ENCODE measurements around the gene HCFC1R1. TPM values are rescaled to one million over a fixed set of nuclear protein-coding genes. Genes with fewer than 3 reads are reported as not detected.

Gene HCFC1R1
- total RNA-seq, 1 experiment from 2014 or later: 76.0 TPM

DNA sequence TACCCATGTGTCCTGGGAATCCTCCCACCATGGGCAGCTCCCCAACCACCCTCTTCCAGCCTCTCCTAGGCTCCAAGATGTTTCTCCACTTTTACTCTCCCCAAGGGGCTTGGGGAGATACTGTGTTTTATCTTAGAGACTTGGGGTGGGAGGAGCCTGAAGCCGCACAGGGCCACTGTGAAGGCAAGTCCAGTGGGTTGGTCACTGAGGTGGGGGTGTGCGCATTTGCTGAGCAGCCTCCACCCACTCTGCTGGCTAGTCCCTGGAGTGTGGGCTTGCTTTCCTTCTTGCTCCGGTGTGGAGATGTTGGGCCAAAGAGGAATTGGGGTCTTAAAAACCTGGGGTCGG, 15.1 kb downstream of the HCFC1R1 start (continued):
- TF ChIP-seq, protein P1, sequence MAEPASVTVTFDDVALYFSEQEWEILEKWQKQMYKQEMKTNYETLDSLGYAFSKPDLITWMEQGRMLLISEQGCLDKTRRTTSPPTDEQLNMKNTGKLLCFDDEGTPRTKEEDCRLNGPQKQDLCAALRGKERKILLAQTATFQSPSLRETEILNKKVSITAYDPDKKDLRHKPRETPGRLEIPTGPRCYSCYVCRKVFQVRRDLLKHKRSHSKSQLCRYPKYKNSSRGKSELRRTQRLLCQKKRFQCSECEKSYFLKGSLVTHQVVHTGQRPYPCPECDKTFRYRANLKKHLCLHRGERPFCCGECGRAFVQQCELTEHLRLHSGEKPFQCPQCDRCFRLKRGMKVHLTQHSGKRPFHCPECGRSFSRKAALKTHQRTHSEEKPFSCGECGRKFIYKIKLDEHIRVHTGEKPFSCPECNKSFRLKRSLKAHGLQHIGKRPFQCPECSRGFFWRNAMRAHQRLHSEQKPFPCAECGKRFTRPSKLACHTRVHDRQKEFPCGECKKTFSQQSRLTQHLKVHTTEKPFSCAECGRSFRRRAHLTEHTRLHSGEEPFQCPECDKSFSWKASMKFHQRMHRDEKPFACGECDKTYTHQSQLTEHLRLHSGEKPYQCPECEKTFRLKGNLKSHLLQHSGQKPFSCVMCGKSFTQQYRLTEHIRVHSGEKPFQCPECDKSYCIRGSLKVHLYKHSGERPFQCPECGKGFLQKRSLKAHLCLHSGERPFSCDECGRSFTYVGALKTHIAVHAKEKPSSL (CRISPR knock-in tag; conservative IDR thresholded peaks at IDR 0.05): no peak
- TF ChIP-seq, protein P2, sequence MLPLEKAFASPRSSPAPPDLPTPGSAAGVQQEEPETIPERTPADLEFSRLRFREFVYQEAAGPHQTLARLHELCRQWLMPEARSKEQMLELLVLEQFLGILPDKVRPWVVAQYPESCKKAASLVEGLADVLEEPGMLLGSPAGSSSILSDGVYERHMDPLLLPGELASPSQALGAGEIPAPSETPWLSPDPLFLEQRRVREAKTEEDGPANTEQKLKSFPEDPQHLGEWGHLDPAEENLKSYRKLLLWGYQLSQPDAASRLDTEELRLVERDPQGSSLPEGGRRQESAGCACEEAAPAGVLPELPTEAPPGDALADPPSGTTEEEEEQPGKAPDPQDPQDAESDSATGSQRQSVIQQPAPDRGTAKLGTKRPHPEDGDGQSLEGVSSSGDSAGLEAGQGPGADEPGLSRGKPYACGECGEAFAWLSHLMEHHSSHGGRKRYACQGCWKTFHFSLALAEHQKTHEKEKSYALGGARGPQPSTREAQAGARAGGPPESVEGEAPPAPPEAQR (CRISPR knock-in tag; IDR thresholded peaks at IDR 0.05): no peak
- TF ChIP-seq MYBL2 (CRISPR knock-in tag; IDR thresholded peaks at IDR 0.05) (no peak), ZNF423 (CRISPR knock-in tag; IDR thresholded peaks at IDR 0.05) (no peak; the same call in 1 of the 2 replicates), PRRX2 (CRISPR knock-in tag; IDR thresholded peaks at IDR 0.05) (no peak), ZNF396 (CRISPR knock-in tag; IDR thresholded peaks at IDR 0.05; ENCODE audit: borderline replicate concordance) (no peak)
- TF ChIP-seq, protein P3, sequence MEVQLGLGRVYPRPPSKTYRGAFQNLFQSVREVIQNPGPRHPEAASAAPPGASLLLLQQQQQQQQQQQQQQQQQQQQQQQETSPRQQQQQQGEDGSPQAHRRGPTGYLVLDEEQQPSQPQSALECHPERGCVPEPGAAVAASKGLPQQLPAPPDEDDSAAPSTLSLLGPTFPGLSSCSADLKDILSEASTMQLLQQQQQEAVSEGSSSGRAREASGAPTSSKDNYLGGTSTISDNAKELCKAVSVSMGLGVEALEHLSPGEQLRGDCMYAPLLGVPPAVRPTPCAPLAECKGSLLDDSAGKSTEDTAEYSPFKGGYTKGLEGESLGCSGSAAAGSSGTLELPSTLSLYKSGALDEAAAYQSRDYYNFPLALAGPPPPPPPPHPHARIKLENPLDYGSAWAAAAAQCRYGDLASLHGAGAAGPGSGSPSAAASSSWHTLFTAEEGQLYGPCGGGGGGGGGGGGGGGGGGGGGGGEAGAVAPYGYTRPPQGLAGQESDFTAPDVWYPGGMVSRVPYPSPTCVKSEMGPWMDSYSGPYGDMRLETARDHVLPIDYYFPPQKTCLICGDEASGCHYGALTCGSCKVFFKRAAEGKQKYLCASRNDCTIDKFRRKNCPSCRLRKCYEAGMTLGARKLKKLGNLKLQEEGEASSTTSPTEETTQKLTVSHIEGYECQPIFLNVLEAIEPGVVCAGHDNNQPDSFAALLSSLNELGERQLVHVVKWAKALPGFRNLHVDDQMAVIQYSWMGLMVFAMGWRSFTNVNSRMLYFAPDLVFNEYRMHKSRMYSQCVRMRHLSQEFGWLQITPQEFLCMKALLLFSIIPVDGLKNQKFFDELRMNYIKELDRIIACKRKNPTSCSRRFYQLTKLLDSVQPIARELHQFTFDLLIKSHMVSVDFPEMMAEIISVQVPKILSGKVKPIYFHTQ (CRISPR knock-in tag; IDR thresholded peaks at IDR 0.05): 0 out of 2 replicates have a peak, but pooled peaks have one; percentile 4
- TF ChIP-seq, protein P4, sequence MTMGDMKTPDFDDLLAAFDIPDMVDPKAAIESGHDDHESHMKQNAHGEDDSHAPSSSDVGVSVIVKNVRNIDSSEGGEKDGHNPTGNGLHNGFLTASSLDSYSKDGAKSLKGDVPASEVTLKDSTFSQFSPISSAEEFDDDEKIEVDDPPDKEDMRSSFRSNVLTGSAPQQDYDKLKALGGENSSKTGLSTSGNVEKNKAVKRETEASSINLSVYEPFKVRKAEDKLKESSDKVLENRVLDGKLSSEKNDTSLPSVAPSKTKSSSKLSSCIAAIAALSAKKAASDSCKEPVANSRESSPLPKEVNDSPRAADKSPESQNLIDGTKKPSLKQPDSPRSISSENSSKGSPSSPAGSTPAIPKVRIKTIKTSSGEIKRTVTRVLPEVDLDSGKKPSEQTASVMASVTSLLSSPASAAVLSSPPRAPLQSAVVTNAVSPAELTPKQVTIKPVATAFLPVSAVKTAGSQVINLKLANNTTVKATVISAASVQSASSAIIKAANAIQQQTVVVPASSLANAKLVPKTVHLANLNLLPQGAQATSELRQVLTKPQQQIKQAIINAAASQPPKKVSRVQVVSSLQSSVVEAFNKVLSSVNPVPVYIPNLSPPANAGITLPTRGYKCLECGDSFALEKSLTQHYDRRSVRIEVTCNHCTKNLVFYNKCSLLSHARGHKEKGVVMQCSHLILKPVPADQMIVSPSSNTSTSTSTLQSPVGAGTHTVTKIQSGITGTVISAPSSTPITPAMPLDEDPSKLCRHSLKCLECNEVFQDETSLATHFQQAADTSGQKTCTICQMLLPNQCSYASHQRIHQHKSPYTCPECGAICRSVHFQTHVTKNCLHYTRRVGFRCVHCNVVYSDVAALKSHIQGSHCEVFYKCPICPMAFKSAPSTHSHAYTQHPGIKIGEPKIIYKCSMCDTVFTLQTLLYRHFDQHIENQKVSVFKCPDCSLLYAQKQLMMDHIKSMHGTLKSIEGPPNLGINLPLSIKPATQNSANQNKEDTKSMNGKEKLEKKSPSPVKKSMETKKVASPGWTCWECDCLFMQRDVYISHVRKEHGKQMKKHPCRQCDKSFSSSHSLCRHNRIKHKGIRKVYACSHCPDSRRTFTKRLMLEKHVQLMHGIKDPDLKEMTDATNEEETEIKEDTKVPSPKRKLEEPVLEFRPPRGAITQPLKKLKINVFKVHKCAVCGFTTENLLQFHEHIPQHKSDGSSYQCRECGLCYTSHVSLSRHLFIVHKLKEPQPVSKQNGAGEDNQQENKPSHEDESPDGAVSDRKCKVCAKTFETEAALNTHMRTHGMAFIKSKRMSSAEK (CRISPR knock-in tag; IDR thresholded peaks at IDR 0.05; ENCODE audit: borderline replicate concordance): no peak
- TF ChIP-seq, protein P5, sequence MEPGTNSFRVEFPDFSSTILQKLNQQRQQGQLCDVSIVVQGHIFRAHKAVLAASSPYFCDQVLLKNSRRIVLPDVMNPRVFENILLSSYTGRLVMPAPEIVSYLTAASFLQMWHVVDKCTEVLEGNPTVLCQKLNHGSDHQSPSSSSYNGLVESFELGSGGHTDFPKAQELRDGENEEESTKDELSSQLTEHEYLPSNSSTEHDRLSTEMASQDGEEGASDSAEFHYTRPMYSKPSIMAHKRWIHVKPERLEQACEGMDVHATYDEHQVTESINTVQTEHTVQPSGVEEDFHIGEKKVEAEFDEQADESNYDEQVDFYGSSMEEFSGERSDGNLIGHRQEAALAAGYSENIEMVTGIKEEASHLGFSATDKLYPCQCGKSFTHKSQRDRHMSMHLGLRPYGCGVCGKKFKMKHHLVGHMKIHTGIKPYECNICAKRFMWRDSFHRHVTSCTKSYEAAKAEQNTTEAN (CRISPR knock-in tag; IDR thresholded peaks at IDR 0.05): no peak
- TF ChIP-seq, protein P6, sequence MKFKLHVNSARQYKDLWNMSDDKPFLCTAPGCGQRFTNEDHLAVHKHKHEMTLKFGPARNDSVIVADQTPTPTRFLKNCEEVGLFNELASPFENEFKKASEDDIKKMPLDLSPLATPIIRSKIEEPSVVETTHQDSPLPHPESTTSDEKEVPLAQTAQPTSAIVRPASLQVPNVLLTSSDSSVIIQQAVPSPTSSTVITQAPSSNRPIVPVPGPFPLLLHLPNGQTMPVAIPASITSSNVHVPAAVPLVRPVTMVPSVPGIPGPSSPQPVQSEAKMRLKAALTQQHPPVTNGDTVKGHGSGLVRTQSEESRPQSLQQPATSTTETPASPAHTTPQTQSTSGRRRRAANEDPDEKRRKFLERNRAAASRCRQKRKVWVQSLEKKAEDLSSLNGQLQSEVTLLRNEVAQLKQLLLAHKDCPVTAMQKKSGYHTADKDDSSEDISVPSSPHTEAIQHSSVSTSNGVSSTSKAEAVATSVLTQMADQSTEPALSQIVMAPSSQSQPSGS (CRISPR knock-in tag; IDR thresholded peaks at IDR 0.05; ENCODE audit: borderline replicate concordance, low read depth): no peak
